GM10266 (cell line): ENCODE measurements around the gene GPR84.

Experiments used
- DNase-seq: peaks from one replicate; pipeline ENCODE4 v3.0.0; 2012; ENCODE audit errors: extremely low spot score
- TF ChIP-seq, protein P1 (sequence below): IDR thresholded peaks from 2 replicates; pipeline ENCODE4 v1.5.1; 2012; ENCODE audit warnings: mild to moderate bottlenecking, low read depth; ENCODE audit not compliant: control insufficient read depth, insufficient read depth; ENCODE audit errors: missing control alignments

The GPR84 gene

DNA sequence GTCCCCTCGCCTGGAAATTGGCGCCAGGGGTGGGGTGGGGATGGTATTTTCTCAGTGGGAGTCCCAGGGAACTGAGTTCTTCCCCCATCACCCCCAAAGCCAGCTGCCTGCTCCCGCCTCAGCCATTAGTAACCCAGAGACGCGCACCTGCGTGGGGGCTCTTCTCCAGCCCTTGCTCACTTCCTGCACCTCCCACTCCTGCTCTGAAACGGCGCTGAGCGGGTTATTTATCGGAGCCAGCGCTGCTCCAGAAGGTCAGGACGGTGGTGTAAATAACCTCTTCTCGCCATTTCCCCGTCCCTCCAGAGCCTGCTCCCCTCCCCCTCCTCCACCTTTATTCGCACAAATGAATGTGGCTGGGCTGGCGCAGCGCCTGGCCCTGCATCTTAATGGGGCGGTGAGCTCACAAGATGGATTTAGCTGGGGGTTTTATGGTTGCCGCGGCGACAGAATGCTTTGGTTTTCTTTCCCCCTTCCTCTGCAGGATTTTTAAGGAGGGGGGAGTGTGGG is 12.2 kb downstream of the GPR84 start:
- DNase-seq = no peak
- TF ChIP-seq, protein P1, sequence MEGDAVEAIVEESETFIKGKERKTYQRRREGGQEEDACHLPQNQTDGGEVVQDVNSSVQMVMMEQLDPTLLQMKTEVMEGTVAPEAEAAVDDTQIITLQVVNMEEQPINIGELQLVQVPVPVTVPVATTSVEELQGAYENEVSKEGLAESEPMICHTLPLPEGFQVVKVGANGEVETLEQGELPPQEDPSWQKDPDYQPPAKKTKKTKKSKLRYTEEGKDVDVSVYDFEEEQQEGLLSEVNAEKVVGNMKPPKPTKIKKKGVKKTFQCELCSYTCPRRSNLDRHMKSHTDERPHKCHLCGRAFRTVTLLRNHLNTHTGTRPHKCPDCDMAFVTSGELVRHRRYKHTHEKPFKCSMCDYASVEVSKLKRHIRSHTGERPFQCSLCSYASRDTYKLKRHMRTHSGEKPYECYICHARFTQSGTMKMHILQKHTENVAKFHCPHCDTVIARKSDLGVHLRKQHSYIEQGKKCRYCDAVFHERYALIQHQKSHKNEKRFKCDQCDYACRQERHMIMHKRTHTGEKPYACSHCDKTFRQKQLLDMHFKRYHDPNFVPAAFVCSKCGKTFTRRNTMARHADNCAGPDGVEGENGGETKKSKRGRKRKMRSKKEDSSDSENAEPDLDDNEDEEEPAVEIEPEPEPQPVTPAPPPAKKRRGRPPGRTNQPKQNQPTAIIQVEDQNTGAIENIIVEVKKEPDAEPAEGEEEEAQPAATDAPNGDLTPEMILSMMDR = no peak

DNA sequence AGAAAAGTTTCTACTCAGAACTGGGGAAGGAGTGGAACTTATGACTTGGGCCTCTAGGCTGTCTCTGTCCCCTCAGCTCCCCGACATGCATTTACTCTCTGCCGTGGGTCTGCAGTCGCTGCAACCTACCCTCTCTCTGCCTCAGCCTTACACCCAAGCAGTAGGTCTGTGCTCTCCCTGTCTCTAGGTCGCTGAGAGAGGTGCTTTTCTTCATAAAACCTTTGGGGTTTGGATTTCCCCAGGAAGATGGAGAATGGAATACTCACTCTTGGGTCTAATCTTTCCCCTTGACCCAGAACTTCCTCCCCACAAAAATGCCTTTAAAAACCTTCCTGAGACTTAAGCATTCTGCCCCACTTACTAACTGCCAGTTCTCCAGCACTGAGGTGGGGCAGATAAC is 12.9 kb downstream of the GPR84 start:
- TF ChIP-seq, protein P1 = no peak
- no peak for DNase-seq

DNA sequence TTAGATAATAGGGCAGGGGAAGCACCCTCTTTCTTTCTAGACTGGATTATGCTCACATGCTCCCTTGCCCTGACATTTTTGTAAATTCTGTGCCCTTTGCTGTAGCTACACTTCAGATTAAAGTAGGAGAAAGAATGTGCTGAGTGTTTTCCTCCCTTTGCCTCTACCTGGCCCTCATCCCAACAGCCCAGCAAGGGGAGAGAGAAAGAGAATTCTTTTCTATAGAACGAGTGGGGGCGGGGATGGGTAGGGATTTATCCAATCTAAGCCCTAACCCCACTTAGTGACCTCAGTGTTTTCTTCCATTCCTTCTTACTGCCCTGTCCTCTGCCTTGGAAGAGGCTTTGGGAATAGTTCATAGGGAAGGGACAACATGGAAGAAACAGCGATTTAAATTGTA is 13.5 kb downstream of the GPR84 start:
- TF ChIP-seq, protein P1 = no peak

DNA sequence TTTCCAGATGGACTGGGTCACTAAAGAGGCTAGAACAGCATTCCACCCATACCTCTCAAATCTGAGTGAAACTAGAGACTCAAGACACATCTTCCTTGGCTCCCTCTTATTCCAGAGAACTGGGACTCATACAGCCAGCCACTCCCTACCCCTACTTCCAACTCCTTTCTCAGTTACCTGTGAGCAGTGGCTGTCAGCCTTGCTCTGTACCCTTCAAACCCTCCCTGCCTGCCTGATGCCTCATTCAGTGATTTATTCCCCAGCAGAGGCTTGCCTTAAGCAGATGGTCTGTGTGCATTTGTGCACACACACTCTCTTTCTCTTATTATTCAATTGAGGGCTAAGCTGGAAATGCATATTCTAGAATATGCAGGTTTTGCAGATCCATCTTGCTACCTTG is 14.6 kb downstream of the GPR84 start:
- TF ChIP-seq, protein P1 = no peak
- DNase-seq = no peak

More for the DNA sequence above, 13.5 kb downstream of the GPR84 start:
- no peak for DNase-seq

DNA sequence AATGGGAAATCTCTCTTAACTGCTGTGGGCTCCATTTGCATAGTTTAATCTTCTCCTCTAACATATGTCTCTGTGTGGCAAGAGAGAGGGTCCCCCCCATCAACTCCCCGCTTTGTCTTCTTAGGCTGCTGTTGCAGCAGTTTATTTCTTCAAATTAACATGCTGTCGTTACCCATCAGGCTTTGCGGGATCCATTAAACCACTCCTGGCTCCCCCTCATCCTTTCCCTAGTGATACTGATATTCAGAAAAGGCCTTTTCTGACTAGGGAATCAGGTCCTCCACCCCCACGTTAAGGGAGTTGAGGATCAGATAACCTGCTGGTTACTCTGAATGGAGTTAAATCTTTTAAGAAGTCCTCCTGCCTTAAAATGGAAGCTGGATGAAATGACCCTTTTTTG is 15.2 kb downstream of the GPR84 start:
- TF ChIP-seq, protein P1 = no peak
- no peak for DNase-seq

DNA sequence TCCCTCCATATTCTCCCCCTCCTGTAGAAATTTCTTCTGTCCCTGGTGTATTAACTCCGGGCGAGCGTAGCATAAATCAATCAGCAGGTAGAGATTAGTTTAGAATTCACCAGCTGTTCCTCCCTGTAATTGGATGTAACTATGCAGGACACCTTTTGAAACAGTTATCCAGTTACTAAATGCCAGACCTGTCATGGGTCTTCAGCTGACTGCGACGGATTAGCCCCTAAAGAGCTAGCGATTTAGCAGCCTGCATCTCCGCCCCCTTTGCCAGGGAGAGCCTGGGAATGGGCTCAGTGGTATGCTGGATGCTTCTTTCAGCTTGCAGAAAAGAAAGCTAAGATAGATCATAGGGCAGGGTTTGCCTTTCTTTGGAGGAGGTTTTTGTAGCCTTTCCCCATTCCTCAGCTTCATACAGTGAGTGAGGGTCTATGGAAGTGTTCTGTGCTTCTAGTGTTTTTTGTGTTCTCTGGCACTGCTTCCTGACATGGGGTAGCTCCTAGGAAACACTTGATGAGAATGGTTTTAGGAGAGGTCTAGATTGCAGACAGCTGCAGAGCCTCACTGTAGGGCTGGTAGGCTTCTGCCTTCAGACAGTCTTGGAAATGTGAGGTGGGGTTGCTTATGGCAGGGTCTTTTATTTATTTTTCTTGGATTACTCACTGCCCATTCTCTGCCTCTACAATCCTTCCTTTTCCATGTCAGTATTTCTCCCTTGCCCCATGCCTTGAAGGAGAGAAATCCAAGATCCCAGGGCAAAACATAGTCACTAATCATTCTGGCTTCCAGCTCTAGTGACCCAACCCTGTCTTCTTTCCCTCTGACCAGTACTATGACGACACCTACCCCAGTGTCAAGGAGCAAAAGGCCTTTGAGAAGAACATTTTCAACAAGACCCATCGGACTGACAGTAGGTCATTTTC is 22.6 kb downstream of the GPR84 start:
- TF ChIP-seq, protein P1 = no peak

DNA sequence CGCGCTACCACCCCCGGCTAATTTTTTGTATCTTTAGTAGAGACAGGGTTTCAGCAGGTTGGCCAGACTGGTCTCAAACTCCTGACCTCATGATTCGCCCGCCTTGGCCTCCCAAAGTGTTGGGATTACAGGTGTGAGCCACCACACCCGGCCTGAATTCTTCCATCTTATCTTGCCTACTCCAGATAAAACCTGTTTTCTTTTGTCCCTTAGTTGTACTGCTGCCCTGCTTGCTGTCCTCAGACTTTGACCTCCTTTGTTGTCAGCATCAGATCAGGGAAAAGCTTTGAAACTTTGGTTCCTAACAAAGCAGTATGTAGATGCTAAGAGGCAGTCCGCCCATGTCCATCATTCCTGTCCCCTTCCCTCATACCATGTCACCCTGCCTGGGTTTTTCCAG is 23.4 kb downstream of the GPR84 start:
- DNase-seq = no peak
- TF ChIP-seq, protein P1 = no peak

More for the DNA sequence above, 22.6 kb downstream of the GPR84 start:
- DNase-seq = no peak
